ENCODE results near the gene DLG2. TPM values are rescaled to one million over a fixed set of nuclear protein-coding genes. Genes with fewer than 3 reads are reported as not detected.

The DLG2 gene
- total RNA-seq, 1 donor from 2014 or later = 2.1 TPM

GRCh38 chr11:84295815-84296214 is 1331.3 kb downstream of the DLG2 start:
- Mint-ChIP-seq H3K27ac (ENCODE audit: unreplicated experiment) (no peak overlapping the region), H3K4me1 (no peaks in the 10 kb centered on the region), H3K27me3 (ENCODE audit: low read depth) (no peaks in the 10 kb centered on the region), H3K9me3 (no peaks in the 10 kb centered on the region), H3K36me3 (ENCODE audit: low read depth) (no peaks in the 10 kb centered on the region), H3K4me3 (no peak overlapping the region)
- no peak for DNase-seq (ENCODE audit: low read depth, low spot score)
- no peak for TF ChIP-seq CTCF (conservative IDR thresholded peaks at IDR 0.05)

DNA sequence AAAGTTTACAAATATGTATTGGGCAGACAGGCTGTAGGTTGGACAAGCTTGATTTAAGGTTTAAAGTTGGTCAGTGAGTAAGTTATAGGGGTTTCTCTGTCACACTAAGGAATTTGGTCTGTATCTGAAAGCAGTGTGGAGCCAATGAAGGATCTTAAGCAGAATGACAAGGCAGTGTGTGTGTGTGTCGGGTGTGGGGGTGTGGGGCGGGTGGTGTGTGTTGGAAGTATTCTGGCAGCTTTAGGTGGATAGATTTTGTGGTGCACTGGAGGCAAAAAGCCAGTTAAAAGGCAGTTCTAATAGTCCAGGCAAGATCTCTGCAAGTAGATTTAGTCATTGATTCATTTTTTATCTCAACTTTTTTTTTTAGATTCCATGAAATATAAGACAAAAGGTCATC is 1334.2 kb downstream of the DLG2 start:
- DNase-seq (ENCODE audit: low read depth, low spot score) = no peak
- Mint-ChIP-seq H3K36me3 (ENCODE audit: low read depth) (no peaks in the 10 kb centered on the region), H3K27ac (ENCODE audit: unreplicated experiment) (no peak overlapping the region), H3K4me1 (no peaks in the 10 kb centered on the region), H3K9me3 (no peaks in the 10 kb centered on the region), H3K27me3 (ENCODE audit: low read depth) (no peaks in the 10 kb centered on the region), H3K4me3 (no peak overlapping the region)
- TF ChIP-seq CTCF (conservative IDR thresholded peaks at IDR 0.05) = no peak

DNA sequence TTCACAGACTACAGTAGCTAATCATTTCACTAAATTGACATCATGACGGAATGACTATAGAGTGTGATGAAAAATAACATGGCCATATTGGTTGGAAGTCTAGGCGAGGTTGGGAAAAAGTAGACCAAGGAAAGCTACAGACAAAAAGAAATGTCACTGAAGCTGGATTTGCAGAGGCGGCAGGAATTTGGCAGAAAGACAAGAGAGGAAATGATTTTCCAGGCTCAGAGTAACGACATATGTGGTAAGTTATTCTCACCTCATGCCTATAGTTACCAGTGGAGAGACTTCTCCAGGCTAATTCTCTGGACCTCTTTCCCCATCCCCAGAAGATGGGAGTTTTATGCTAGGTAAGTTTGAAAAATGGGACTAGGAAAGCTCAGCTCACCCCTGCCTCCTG is 1335.1 kb downstream of the DLG2 start:
- Mint-ChIP-seq H3K9me3 (no peaks in the 10 kb centered on the region), H3K4me3 (no peak overlapping the region), H3K27ac (ENCODE audit: unreplicated experiment) (no peak overlapping the region)

GRCh38 chr11:84290647-84291046 is 1336.5 kb downstream of the DLG2 start:
- DNase-seq (ENCODE audit: low read depth, low spot score) = no peak

More for the DNA sequence above, 1335.1 kb downstream of the DLG2 start:
- TF ChIP-seq CTCF (conservative IDR thresholded peaks at IDR 0.05) = no peak
- Mint-ChIP-seq H3K36me3 (ENCODE audit: low read depth) (no peaks in the 10 kb centered on the region), H3K4me1 (no peaks in the 10 kb centered on the region), H3K27me3 (ENCODE audit: low read depth) (no peaks in the 10 kb centered on the region)
- no peak for DNase-seq (ENCODE audit: low read depth, low spot score)

DNA sequence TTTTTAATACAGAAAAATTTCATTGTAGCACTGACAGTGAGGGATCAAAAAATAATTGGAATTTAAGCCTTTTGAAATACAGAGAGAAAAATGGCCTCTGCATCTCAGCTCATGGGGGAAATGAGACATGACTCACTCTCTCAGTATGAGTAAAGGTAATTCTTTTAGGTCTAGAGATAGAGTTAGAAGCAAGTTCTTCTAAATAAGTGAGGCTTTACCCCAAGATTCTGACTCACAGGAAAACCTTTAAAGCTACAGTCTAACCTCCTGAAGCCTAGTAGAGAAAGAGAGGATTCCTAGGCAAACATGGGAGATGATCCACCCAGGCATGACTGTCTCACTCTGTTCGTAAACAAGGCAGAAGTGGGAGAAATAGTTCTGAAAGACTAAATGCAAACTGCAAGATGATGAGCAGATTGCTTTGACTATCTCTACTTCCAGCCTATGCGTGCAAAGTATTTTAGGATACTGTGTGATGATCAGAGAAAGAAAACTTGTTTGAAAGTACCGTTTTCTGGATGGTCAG is 1337.7 kb downstream of the DLG2 start:
- no peak for DNase-seq (ENCODE audit: low read depth, low spot score)
- TF ChIP-seq CTCF (conservative IDR thresholded peaks at IDR 0.05) = no peak
- Mint-ChIP-seq H3K36me3 (ENCODE audit: low read depth) (no peaks in the 10 kb centered on the region), H3K4me1 (no peaks in the 10 kb centered on the region), H3K4me3 (no peak overlapping the region), H3K27ac (ENCODE audit: unreplicated experiment) (no peak overlapping the region), H3K27me3 (ENCODE audit: low read depth) (no peaks in the 10 kb centered on the region), H3K9me3 (no peaks in the 10 kb centered on the region)

More at GRCh38 chr11:84290647-84291046, 1336.5 kb downstream of the DLG2 start:
- no peak for TF ChIP-seq CTCF (conservative IDR thresholded peaks at IDR 0.05)
- no peaks in the 10 kb centered on the region for H3K9me3 Mint-ChIP-seq
- H3K4me1 Mint-ChIP-seq = no peaks in the 10 kb centered on the region
- H3K4me3 Mint-ChIP-seq = no peak overlapping the region
- no peaks in the 10 kb centered on the region for H3K36me3 Mint-ChIP-seq (ENCODE audit: low read depth)
- no peaks in the 10 kb centered on the region for H3K27me3 Mint-ChIP-seq (ENCODE audit: low read depth)
- H3K27ac Mint-ChIP-seq (ENCODE audit: unreplicated experiment) = no peak overlapping the region
